GM12801 (cell line): ENCODE data around the gene BLID.

ENCODE experiments used
- CTCF ChIP-seq: IDR thresholded peaks from one replicate; pipeline ENCODE4 v1.5.1; 2011; ENCODE audit warnings: control low read depth; ENCODE audit not compliant: insufficient read length; ENCODE audit errors: extremely low read depth

The BLID gene

GRCh38 chr11:122139595-122139866 is 23.5 kb upstream of the BLID start:
- TF ChIP-seq CTCF = no peak

GRCh38 chr11:122138744-122139594 is 23.0 kb upstream of the BLID start:
- TF ChIP-seq CTCF = no peak

GRCh38 chr11:122137078-122137793 is 21.2 kb upstream of the BLID start:
- TF ChIP-seq CTCF = no peak

GRCh38 chr11:122131126-122131525 is 15.1 kb upstream of the BLID start:
- TF ChIP-seq CTCF = no peak

- TF ChIP-seq CTCF = no peak
Measured at GRCh38 chr11:122128146-122128545, 12.1 kb upstream of the BLID start.

GRCh38 chr11:122127020-122127419 is 11.0 kb upstream of the BLID start:
- no peak for TF ChIP-seq CTCF

- no peak for TF ChIP-seq CTCF
Measured at GRCh38 chr11:122126024-122126688, 10.1 kb upstream of the BLID start.
